Measurements from ENCODE around the gene ZNF581.

Gene ZNF581

GRCh38 chr19:55611983-55612645 lies 31.3 kb upstream of the ZNF581 start:
- TF ChIP-seq BCL6B (tag by site-specific recombination; IDR thresholded peaks at IDR 0.05) (no peak), ZEB2 (tag by site-specific recombination; IDR thresholded peaks at IDR 0.05) (no peak), ZNF629 (tag by site-specific recombination; IDR thresholded peaks at IDR 0.05) (no peak), ZNF157 (tag by site-specific recombination; IDR thresholded peaks at IDR 0.05) (no peak)
- POLR2A ChIA-PET, result interaction anchor here (0.6 kb wide), 1 partner anchor 86 kb away, joined by 7 read pairs; no protein-coding TSS in a partner anchor
- no peaks in the 10 kb centered on the region for H3K4me1 ChIP-seq (ENCODE audit: control insufficient read depth, insufficient read depth, low read length)
- no peak overlapping the region for H3K27ac ChIP-seq (ENCODE audit: extremely low read depth, low read depth, low read length)
- CTCF ChIA-PET, result interaction anchor here (0.7 to 1.1 kb wide), 5 partner anchors 13 to 108 kb away, joined by 3 to 6 read pairs (median 3); partner anchors contain the start of gene ZNF784
- peaks cover 14 to 47% of the 10 kb centered on the region in 2 experiments; a peak in 2 of 3 replicates for H3K36me3 ChIP-seq (ENCODE audit: control insufficient read depth in 2 of 2, insufficient read depth in 1 of 2, low read length in 2 of 2)
- no peak overlapping the region for H3K4me3 ChIP-seq (ENCODE audit: low read depth, low read length)
- no peaks in the 10 kb centered on the region for H3K9me3 ChIP-seq (ENCODE audit: control insufficient read depth, insufficient read depth, low read depth, low read length)

- TF ChIP-seq ZNF23 (tag by site-specific recombination; IDR thresholded peaks at IDR 0.05; ENCODE audit: borderline replicate concordance) (no peak), ZNF391 (tag by site-specific recombination; IDR thresholded peaks at IDR 0.05; ENCODE audit: borderline replicate concordance, low read depth) (no peak), REPIN1 (tag by site-specific recombination; IDR thresholded peaks at IDR 0.05; ENCODE audit: low read depth) (no peak), HIC1 (tag by site-specific recombination; IDR thresholded peaks at IDR 0.05) (no peak), KLF7 (tag by site-specific recombination; IDR thresholded peaks at IDR 0.05; ENCODE audit: borderline replicate concordance) (no peak), BCL6B (tag by site-specific recombination; IDR thresholded peaks at IDR 0.05) (no peak), ZBTB1 (tag by site-specific recombination; IDR thresholded peaks at IDR 0.05) (no peak), ZNF132 (tag by site-specific recombination; IDR thresholded peaks at IDR 0.05; ENCODE audit: borderline replicate concordance) (no peak), ZNF404 (tag by site-specific recombination; IDR thresholded peaks at IDR 0.05) (no peak), ZNF114 (tag by site-specific recombination; IDR thresholded peaks at IDR 0.05) (no peak)
- no peak overlapping the region for H3K27ac ChIP-seq (ENCODE audit: extremely low read depth, low read depth, low read length)
- peaks cover 11 to 47% of the 10 kb centered on the region in 2 experiments; a peak in 2 of 3 replicates for H3K36me3 ChIP-seq (ENCODE audit: control insufficient read depth in 2 of 2, insufficient read depth in 1 of 2, low read length in 2 of 2)
- H3K9me3 ChIP-seq (ENCODE audit: control insufficient read depth, insufficient read depth, low read depth, low read length), result no peaks in the 10 kb centered on the region
- H3K4me1 ChIP-seq (ENCODE audit: control insufficient read depth, insufficient read depth, low read length), result no peaks in the 10 kb centered on the region
- H3K4me3 ChIP-seq (ENCODE audit: low read depth, low read length), result no peak overlapping the region
- ChIA-PET POLR2A (interaction anchor here (0.8 kb wide), 1 partner anchor 15 kb away, joined by 3 read pairs; no protein-coding TSS in a partner anchor), CTCF (no interaction called here)
These were observed 30.1 kb upstream of the ZNF581 start for GRCh38 chr19:55613396-55613795.

GRCh38 chr19:55613930-55614710 lies 29.3 kb upstream of the ZNF581 start:
- Histone ChIP-seq H3K4me3 (ENCODE audit: low read depth, low read length) (no peak overlapping the region), H3K27ac (ENCODE audit: extremely low read depth, low read depth, low read length) (no peak overlapping the region), H3K4me1 (ENCODE audit: control insufficient read depth, insufficient read depth, low read length) (no peaks in the 10 kb centered on the region), H3K36me3 (ENCODE audit: control insufficient read depth in 2 of 2, insufficient read depth in 1 of 2, low read length in 2 of 2) (peaks cover 10 to 41% of the 10 kb centered on the region in 2 experiments; a peak in 2 of 3 replicates), H3K9me3 (ENCODE audit: control insufficient read depth, insufficient read depth, low read depth, low read length) (no peaks in the 10 kb centered on the region)
- ChIA-PET POLR2A (no interaction called here), CTCF (no interaction called here)
- TF ChIP-seq ZNF513 (tag by site-specific recombination; IDR thresholded peaks at IDR 0.05) (peak; percentile 83), ZNF280C (tag by site-specific recombination; IDR thresholded peaks at IDR 0.05) (no peak), HOXC10 (CRISPR knock-in tag; IDR thresholded peaks at IDR 0.05) (no peak)
